A673 (cell line): ENCODE results near the gene PATL1. TPM values are rescaled to one million over a fixed set of nuclear protein-coding genes. Genes with fewer than 3 reads are reported as not detected.

Experiments
- BruUV-seq: library from RNA; stranded (reverse); fragments of 400-500 nt; replicated peaks from 2 replicates; lab custom pipeline; 2021; lab: Mats Ljungman, UMichigan
- CTCF ChIA-PET: fragments of 300-600 bp; sonication (Branson Sonifier 250); formaldehyde crosslinking; loops from one replicate; lab custom pipeline; 2022; ENCODE audit warnings: antibody characterized with exemption; lab: Charles Lee
- POLR2A ChIA-PET: fragments of 300-600 bp; sonication (Branson Sonifier 250); formaldehyde crosslinking; loops from one replicate; lab custom pipeline; 2022; ENCODE audit warnings: antibody characterized with exemption; ENCODE audit not compliant: low non-redundant PET; lab: Charles Lee
- DNase-seq: peaks from one replicate; pipeline ENCODE4 v3.0.0-alpha.2; 2015; ENCODE audit warnings: low spot score
- H3K27ac ChIP-seq: fragments of 200-600 bp; sonication (generic); 2 replicates; pipeline ENCODE4 v1.5.1; 2016; ENCODE audit warnings: mixed run types, low read depth, mild to moderate bottlenecking, mixed read lengths, antibody characterized with exemption, low read length; ENCODE audit not compliant: poor library complexity, severe bottlenecking
- H3K27me3 ChIP-seq: fragments of 200-600 bp; sonication (generic); replicated peaks from 2 replicates; pipeline ENCODE4 v1.6.1; 2017; ENCODE audit warnings: mixed run types, low read depth, mild to moderate bottlenecking, mixed read lengths, antibody characterized with exemption, low read length; ENCODE audit not compliant: insufficient read depth, poor library complexity
- H3K36me3 ChIP-seq: fragments of 200-600 bp; sonication (generic); 2 replicates; pipeline ENCODE4 v1.6.1; 2016; ENCODE audit warnings: mixed run types, mild to moderate bottlenecking, mixed read lengths, antibody characterized with exemption, low read length; ENCODE audit not compliant: insufficient read depth, poor library complexity, severe bottlenecking
- H3K4me1 ChIP-seq: fragments of 200-600 bp; sonication (generic); 2 replicates; pipeline ENCODE4 v1.6.1; 2017; ENCODE audit warnings: mixed run types, mild to moderate bottlenecking, mixed read lengths, antibody characterized with exemption, low read length; ENCODE audit not compliant: insufficient read depth, poor library complexity, severe bottlenecking
- H3K4me3 ChIP-seq: fragments of 200-600 bp; sonication (generic); 2 replicates; pipeline ENCODE4 v1.5.1; 2016; ENCODE audit warnings: low read depth, mixed run types, mild to moderate bottlenecking, mixed read lengths, low read length; ENCODE audit not compliant: poor library complexity, severe bottlenecking
- H3K9me3 ChIP-seq: fragments of 200-600 bp; sonication (generic); 2 replicates; pipeline ENCODE4 v1.6.1; 2016; ENCODE audit warnings: mixed run types, low read depth, mild to moderate bottlenecking, mixed read lengths, antibody characterized with exemption, low read length; ENCODE audit not compliant: poor library complexity, severe bottlenecking
- CTCF ChIP-seq: fragments of 300-800, 200-600 bp; sonication (generic); conservative IDR thresholded peaks from 2 replicates; pipeline ENCODE4 v1.5.1; 2017; ENCODE audit warnings: low read depth, mild to moderate bottlenecking, antibody characterized with exemption, low read length, moderate library complexity, mixed read lengths
- EZH2 ChIP-seq: fragments of 200-600 bp; sonication (generic); IDR thresholded peaks from 2 replicates; pipeline ENCODE4 v1.6.1; 2017; ENCODE audit warnings: borderline replicate concordance, low read depth, mild to moderate bottlenecking, mixed read lengths, antibody characterized with exemption, low read length; ENCODE audit not compliant: poor library complexity, severe bottlenecking
- intact Hi-C: fragments of 100-400 bp; cut with micrococcal nuclease; formaldehyde crosslinking; loops from one replicate; pipeline ENCODE4 v1.10.0; 2022; ENCODE audit not compliant: unreplicated experiment
- microRNA-seq: library from miRNA; unstranded; fragments of <30 nt; microRNA quantifications from one replicate; pipeline ENCODE4 v1.2.0, GENCODE V29; 2021
- total RNA-seq: library from RNA; stranded (reverse); gene quantifications from 2 replicates; pipeline ENCODE4 v1.2.3, GENCODE V29; 2021

The PATL1 gene
- total RNA-seq, 1 experiment from 2014 or later, result 78.9 TPM

GRCh38 chr11:59600636-59601035 is 68.2 kb downstream of the PATL1 start:
- Histone ChIP-seq H3K27ac (no peak overlapping the region), H3K4me1 (no peaks in the 10 kb centered on the region), H3K9me3 (no peaks in the 10 kb centered on the region), H3K4me3 (no peak overlapping the region), H3K27me3 (no peaks in the 10 kb centered on the region), H3K36me3 (peaks cover 61% of the 10 kb centered on the region)
- ChIA-PET POLR2A (no interaction called here), CTCF (no interaction called here)
- TF ChIP-seq EZH2 (no peak), CTCF (no peak)
- intact Hi-C loops, result no loop called here
- DNase-seq, result no peak
- BruUV-seq, result no TSS peak

- BruUV-seq, result no TSS peak
- Histone ChIP-seq H3K9me3 (no peaks in the 10 kb centered on the region), H3K4me3 (no peak overlapping the region), H3K36me3 (peaks cover 61% of the 10 kb centered on the region), H3K27me3 (no peaks in the 10 kb centered on the region), H3K4me1 (no peaks in the 10 kb centered on the region), H3K27ac (no peak overlapping the region)
- CTCF ChIA-PET, result no interaction called here
- no peak for DNase-seq
- no peak for TF ChIP-seq CTCF
- no peak for TF ChIP-seq EZH2
- POLR2A ChIA-PET, result no interaction called here
- intact Hi-C loops, result no loop called here
Observed at GRCh38 chr11:59600234-59600633, 68.6 kb downstream of the PATL1 start.

GRCh38 chr11:59598961-59599360 is 69.9 kb downstream of the PATL1 start:
- H3K27ac ChIP-seq, result no peak overlapping the region
- no peaks in the 10 kb centered on the region for H3K27me3 ChIP-seq
- no peak overlapping the region for H3K4me3 ChIP-seq
- intact Hi-C loops, result no loop called here
- ChIA-PET POLR2A (no interaction called here), CTCF (no interaction called here)
- TF ChIP-seq EZH2 (no peak), CTCF (no peak)
- H3K36me3 ChIP-seq, result peaks cover 73% of the 10 kb centered on the region
- BruUV-seq, result no TSS peak
- no peak for DNase-seq
- H3K9me3 ChIP-seq, result no peaks in the 10 kb centered on the region
- no peaks in the 10 kb centered on the region for H3K4me1 ChIP-seq

Small RNA genes lying within 50 kb of the gene (microRNA-seq; reads per million reads assigned to microRNA genes)
- 2.7 reads per million, percentile 3 among the genes with 10 or more reads in this experiment for gene MIR3162

Other genes starting within 250 kb of the PATL1 start
- not detected in 2 replicates for gene OR5A2, start 242.6 kb downstream of the PATL1 start, total RNA-seq
- gene OR5A1, start 232.6 kb downstream of the PATL1 start, total RNA-seq, result not detected in 2 replicates
- not detected in 2 replicates for gene OR4D6, start 212.1 kb downstream of the PATL1 start, total RNA-seq
- gene OR4D10, start 195.7 kb downstream of the PATL1 start, total RNA-seq, result not detected in 2 replicates
- not detected in 2 replicates for gene OR4D11, start 165.5 kb downstream of the PATL1 start, total RNA-seq
- gene OR4D9, start 157.5 kb downstream of the PATL1 start, total RNA-seq, result not detected in 2 replicates
- 40.7 and 43.2 TPM in 2 replicates for gene OSBP, start 53.3 kb downstream of the PATL1 start, total RNA-seq
- gene OR10V1, start 44.8 kb upstream of the PATL1 start, total RNA-seq, result not detected in 2 replicates
- 10.1 and 16.0 TPM in 2 replicates for gene STX3, start 86.3 kb upstream of the PATL1 start, total RNA-seq
- 53.4 and 57.5 TPM in 2 replicates for gene MRPL16, start 141.7 kb upstream of the PATL1 start, total RNA-seq
- not detected in 2 replicates for gene CBLIF, start 176.5 kb upstream of the PATL1 start, total RNA-seq
- not detected in 2 replicates for gene TCN1, start 197.4 kb upstream of the PATL1 start, total RNA-seq
- gene OOSP3, start 209.7 kb upstream of the PATL1 start, total RNA-seq, result not detected in 2 replicates